Activated B cell treated with CpG ODN at 0.5 μM for 24 hours (primary cell): ENCODE measurements around the gene DLK2. TPM values are rescaled to one million over a fixed set of nuclear protein-coding genes. Genes with fewer than 3 reads are reported as not detected.
A peak's percentile ranks its signal among the peaks of the same experiment; 100 is the strongest.
"Not testable (repeated sequence)": the region's sequence is repeated elsewhere in the genome, so short reads cannot be mapped to it uniquely, and the experiment has no call there.

Source experiments
- ATAC-seq: fragments of 200-7000 bp; cut with Tn5 transposase; one replicate; pipeline ENCODE4 v1.10.0; 2021; ENCODE audit warnings: low read depth, mild to moderate bottlenecking, moderate library complexity
- CTCF ChIA-PET: fragments of 350-600 bp; sonication (Branson Sonifier 250); formaldehyde crosslinking; loops from one replicate; lab custom pipeline; 2021; ENCODE audit warnings: antibody characterized with exemption; lab: Charles Lee
- POLR2A ChIA-PET: fragments of 350-600 bp; sonication (Branson Sonifier 250); formaldehyde crosslinking; loops from one replicate; lab custom pipeline; 2021; ENCODE audit warnings: antibody characterized with exemption; lab: Charles Lee
- DNase-seq: peaks from one replicate; pipeline ENCODE4 v3.0.0; 2022
- H3K27ac Mint-ChIP-seq: one replicate; pipeline ENCODE4 v1.8.0; 2020; ENCODE audit warnings: mixed read lengths
- H3K27me3 Mint-ChIP-seq: one replicate; pipeline ENCODE4 v1.8.0; 2021; ENCODE audit warnings: mixed read lengths
- H3K36me3 Mint-ChIP-seq: one replicate; pipeline ENCODE4 v1.8.0; 2021; ENCODE audit warnings: low read depth, mixed read lengths
- H3K4me1 Mint-ChIP-seq: one replicate; pipeline ENCODE4 v1.8.0; 2021; ENCODE audit warnings: mixed read lengths
- H3K4me3 Mint-ChIP-seq: one replicate; pipeline ENCODE4 v1.8.0; 2020; ENCODE audit warnings: mild to moderate bottlenecking, mixed read lengths
- H3K9me3 Mint-ChIP-seq: one replicate; pipeline ENCODE4 v1.8.0; 2020; ENCODE audit warnings: mixed read lengths
- CTCF ChIP-seq: fragments of 200-600 bp; IDR thresholded peaks from one replicate; pipeline ENCODE4 v1.8.0; 2022; ENCODE audit warnings: antibody characterized with exemption, mild to moderate bottlenecking
- intact Hi-C: fragments of 100-400 bp; cut with micrococcal nuclease; formaldehyde crosslinking; loops from one replicate; pipeline ENCODE4 v1.15.1; 2024
- total RNA-seq: library from RNA; stranded (reverse); gene quantifications from 2 replicates; pipeline ENCODE4 v1.2.3, GENCODE V29; 2022

Gene DLK2
- total RNA-seq, 1 donor from 2014 or later: 1.4 TPM

GRCh38 chr6:43499028-43499815, 43.9 kb upstream of the DLK2 start:
- no peak for TF ChIP-seq CTCF
- Mint-ChIP-seq H3K4me1 (peaks cover 5% of the 10 kb centered on the region), H3K4me3 (no peak overlapping the region), H3K27ac (no peak overlapping the region), H3K9me3 (no peaks in the 10 kb centered on the region), H3K27me3 (no peaks in the 10 kb centered on the region), H3K36me3 (peaks cover 66% of the 10 kb centered on the region)
- intact Hi-C loops: no loop called here
- no peak for ATAC-seq
- POLR2A ChIA-PET: no interaction called here
- DNase-seq: no peak
- CTCF ChIA-PET: interaction anchor here (1.1 kb wide), 1 partner anchor 9 kb away, joined by 3 read pairs; no protein-coding TSS in a partner anchor

DNA sequence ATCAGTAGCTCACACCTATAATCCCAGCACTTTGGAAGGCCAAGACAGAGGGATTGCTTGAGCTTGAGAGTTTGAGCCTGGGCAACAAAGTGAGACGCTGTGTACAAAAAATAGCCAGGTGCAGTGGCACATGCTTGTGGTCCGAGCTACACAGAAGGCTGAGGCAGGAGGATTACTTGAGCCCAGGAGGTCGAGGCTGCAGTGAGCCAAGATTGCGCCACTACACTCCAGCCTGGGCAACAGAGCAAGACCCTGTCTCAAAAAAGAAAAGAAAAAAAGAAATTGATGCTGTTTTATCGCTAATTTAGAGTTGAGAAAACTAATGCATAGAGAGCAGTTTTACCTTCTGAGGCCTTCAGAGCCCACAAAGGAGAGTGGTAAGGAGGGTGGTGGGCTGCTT, 42.9 kb upstream of the DLK2 start:
- H3K4me1 Mint-ChIP-seq, H3K27ac Mint-ChIP-seq, H3K9me3 Mint-ChIP-seq, H3K27me3 Mint-ChIP-seq, intact Hi-C loops, DNase-seq, H3K4me3 Mint-ChIP-seq, ATAC-seq: not testable (repeated sequence)
- peaks cover 60% of the 10 kb centered on the region for H3K36me3 Mint-ChIP-seq
- POLR2A ChIA-PET: interaction anchor here (0.6 kb wide), 1 partner anchor 34 kb away, joined by 6 read pairs; no protein-coding TSS in a partner anchor
- CTCF ChIA-PET: interaction anchor here (1.1 kb wide), 1 partner anchor 9 kb away, joined by 3 read pairs; no protein-coding TSS in a partner anchor

GRCh38 chr6:43497689-43498088, 42.3 kb upstream of the DLK2 start:
- DNase-seq: no peak
- no peak overlapping the region for H3K27ac Mint-ChIP-seq
- no peak for TF ChIP-seq CTCF
- H3K36me3 Mint-ChIP-seq: peaks cover 57% of the 10 kb centered on the region
- POLR2A ChIA-PET: no interaction called here
- H3K9me3 Mint-ChIP-seq: no peaks in the 10 kb centered on the region
- intact Hi-C loops: no loop called here
- no peak for ATAC-seq
- CTCF ChIA-PET: interaction anchor here (0.7 kb wide), 1 partner anchor 349 kb away, joined by 3 read pairs; no protein-coding TSS in a partner anchor
- peaks cover 7% of the 10 kb centered on the region for H3K4me1 Mint-ChIP-seq
- H3K27me3 Mint-ChIP-seq: no peaks in the 10 kb centered on the region
- no peak overlapping the region for H3K4me3 Mint-ChIP-seq

GRCh38 chr6:43497129-43497396, 41.7 kb upstream of the DLK2 start:
- Mint-ChIP-seq H3K27me3 (no peaks in the 10 kb centered on the region), H3K27ac (no peak overlapping the region), H3K9me3 (no peaks in the 10 kb centered on the region), H3K4me1 (peaks cover 7% of the 10 kb centered on the region), H3K4me3 (no peak overlapping the region), H3K36me3 (peaks cover 55% of the 10 kb centered on the region)
- intact Hi-C loops: no loop called here
- TF ChIP-seq CTCF: no peak
- no peak for DNase-seq
- ChIA-PET POLR2A (interaction anchor here (0.8 to 1.1 kb wide), 2 partner anchors 20 to 303 kb away, joined by 3 to 4 read pairs; partner anchors contain the start of genes POLR1C and YIPF3), CTCF (interaction anchor here (1.0 to 1.4 kb wide), 2 partner anchors 10 to 43 kb away, joined by 7 read pairs; no protein-coding TSS in a partner anchor)
- no peak for ATAC-seq

GRCh38 chr6:43496370-43497128, 41.2 kb upstream of the DLK2 start:
- intact Hi-C loops: no loop called here
- CTCF ChIA-PET: interaction anchor here (1.0 to 1.4 kb wide), 2 partner anchors 10 to 43 kb away, joined by 7 read pairs; no protein-coding TSS in a partner anchor
- ATAC-seq (peak; percentile 60), DNase-seq (no peak)
- Mint-ChIP-seq H3K27ac (no peak overlapping the region), H3K4me3 (no peak overlapping the region), H3K27me3 (no peaks in the 10 kb centered on the region), H3K9me3 (no peaks in the 10 kb centered on the region), H3K36me3 (peaks cover 50% of the 10 kb centered on the region), H3K4me1 (peaks cover 7% of the 10 kb centered on the region)
- TF ChIP-seq CTCF: no peak
- POLR2A ChIA-PET: interaction anchor here (0.8 to 1.1 kb wide), 2 partner anchors 21 to 303 kb away, joined by 3 to 4 read pairs; partner anchors contain the start of genes POLR1C and YIPF3
